Embryonic facial prominence (tissue), 1 donor: ENCODE results near the gene ST6GAL1.
"Not testable (repeated sequence)": the region's sequence is repeated elsewhere in the genome, so short reads cannot be mapped to it uniquely, and the experiment has no call there.

Experiments used
- DNase-seq: peaks from one replicate; pipeline ENCODE4 v3.0.0-alpha.2; 2016; ENCODE audit errors: extremely low spot score

The ST6GAL1 gene

GRCh38 chr3:186994000-186994955, 64.0 kb downstream of the ST6GAL1 start:
- DNase-seq: no peak

- no peak for DNase-seq
Measured at GRCh38 chr3:186996356-186996755, 66.0 kb downstream of the ST6GAL1 start.

GRCh38 chr3:186997061-186997460, 66.7 kb downstream of the ST6GAL1 start:
- DNase-seq: no peak

GRCh38 chr3:186997473-186997939, 67.2 kb downstream of the ST6GAL1 start:
- DNase-seq: no peak

GRCh38 chr3:186998937-186999368, 68.6 kb downstream of the ST6GAL1 start:
- DNase-seq: no peak

GRCh38 chr3:187000711-187001151, 70.4 kb downstream of the ST6GAL1 start:
- DNase-seq: no peak

GRCh38 chr3:187002915-187003314, 72.6 kb downstream of the ST6GAL1 start:
- no peak for DNase-seq

- DNase-seq: no peak
Measured at GRCh38 chr3:187005827-187006481, 75.6 kb downstream of the ST6GAL1 start.

GRCh38 chr3:187006864-187007630, 76.7 kb downstream of the ST6GAL1 start:
- DNase-seq: no peak

- DNase-seq: not testable (repeated sequence)
Measured at GRCh38 chr3:187010382-187010781, 80.1 kb downstream of the ST6GAL1 start.

GRCh38 chr3:187011915-187012314, 81.6 kb downstream of the ST6GAL1 start:
- DNase-seq: no peak

- no peak for DNase-seq
Measured at GRCh38 chr3:187012609-187013051, 82.3 kb downstream of the ST6GAL1 start.

GRCh38 chr3:187013159-187013716, 82.9 kb downstream of the ST6GAL1 start:
- no peak for DNase-seq

- DNase-seq: no peak
Measured at GRCh38 chr3:187014417-187014864, 84.1 kb downstream of the ST6GAL1 start.

- DNase-seq: no peak
Measured at GRCh38 chr3:187015903-187016638, 85.7 kb downstream of the ST6GAL1 start.

GRCh38 chr3:187016639-187017345, 86.5 kb downstream of the ST6GAL1 start:
- no peak for DNase-seq

GRCh38 chr3:187017511-187018230, 87.3 kb downstream of the ST6GAL1 start:
- no peak for DNase-seq

GRCh38 chr3:187019542-187020072, 89.3 kb downstream of the ST6GAL1 start:
- DNase-seq: no peak

- no peak for DNase-seq
Measured at GRCh38 chr3:187020376-187020775, 90.0 kb downstream of the ST6GAL1 start.
